Loucy (cell line): ENCODE results near the gene SCAF11.

ENCODE experiments used
- H2AFZ ChIP-seq: fragments of 200-600 bp; sonication (generic); 2 replicates; pipeline ENCODE4 v1.6.0; 2016; ENCODE audit warnings: antibody characterized with exemption, mild to moderate bottlenecking, low read length, moderate library complexity
- H3F3A ChIP-seq: fragments of 200-600 bp; 2 replicates; pipeline ENCODE4 v1.6.0; 2016; ENCODE audit warnings: antibody characterized with exemption, low read depth, mild to moderate bottlenecking
- H3K27me3 ChIP-seq: fragments of 200-600 bp; sonication (generic); 2 replicates; pipeline ENCODE4 v1.6.1; 2014; ENCODE audit warnings: low read length, mild to moderate bottlenecking; ENCODE audit not compliant: insufficient read depth, poor library complexity, severe bottlenecking
- H3K36me3 ChIP-seq: fragments of 200-600 bp; sonication (generic); 2 replicates; pipeline ENCODE4 v1.6.1; 2016; ENCODE audit warnings: low read length; ENCODE audit not compliant: insufficient read depth
- H3K4me1 ChIP-seq: fragments of 200-600 bp; sonication (generic); 2 replicates; pipeline ENCODE4 v1.5.1; 2014; ENCODE audit warnings: low read length, mild to moderate bottlenecking; ENCODE audit not compliant: insufficient read depth, poor library complexity, severe bottlenecking
- H3K4me2 ChIP-seq: fragments of 200-600 bp; sonication (generic); 2 replicates; pipeline ENCODE4 v1.6.0; 2014; ENCODE audit warnings: antibody characterized with exemption, low read length, low read depth, mild to moderate bottlenecking; ENCODE audit not compliant: poor library complexity, severe bottlenecking
- H3K4me3 ChIP-seq: fragments of 200-600 bp; sonication (generic); 2 replicates; pipeline ENCODE4 v1.5.1; 2014; ENCODE audit warnings: low read length, mild to moderate bottlenecking, mixed read lengths; ENCODE audit not compliant: poor library complexity, severe bottlenecking
- H3K79me2 ChIP-seq: fragments of 200-600 bp; sonication (generic); 2 replicates; pipeline ENCODE4 v1.6.1; 2014; ENCODE audit warnings: low read length; ENCODE audit not compliant: insufficient read depth
- H3K9ac ChIP-seq: fragments of 200-600 bp; sonication (generic); 2 replicates; pipeline ENCODE4 v1.6.0; 2014; ENCODE audit warnings: mild to moderate bottlenecking, low read depth, low read length, moderate library complexity; ENCODE audit not compliant: poor library complexity, severe bottlenecking
- H3K9me2 ChIP-seq: fragments of 200-600 bp; sonication (generic); replicated peaks from 2 replicates; pipeline ENCODE4 v1.6.1; 2016; ENCODE audit warnings: low read depth, low read length, mixed read lengths
- H3K9me3 ChIP-seq: fragments of 200-600 bp; sonication (generic); 2 replicates; pipeline ENCODE4 v1.6.1; 2014; ENCODE audit warnings: mild to moderate bottlenecking, antibody characterized with exemption, low read length, low read depth; ENCODE audit not compliant: insufficient read depth
- H4K20me1 ChIP-seq: fragments of 200-600 bp; sonication (generic); 2 replicates; pipeline ENCODE4 v1.6.0; 2014; ENCODE audit warnings: antibody characterized with exemption, low read length, mild to moderate bottlenecking; ENCODE audit not compliant: insufficient read depth, poor library complexity, severe bottlenecking
- EZH2phosphoT487 ChIP-seq: fragments of 200-600 bp; IDR thresholded peaks from 2 replicates; pipeline ENCODE4 v1.6.1; 2018; ENCODE audit warnings: antibody characterized with exemption, mild to moderate bottlenecking, moderate library complexity, borderline replicate concordance
- TF ChIP-seq, protein P1 (sequence below): fragments of 200-600 bp; sonication (generic); conservative IDR thresholded peaks from 2 replicates; pipeline ENCODE4 v1.5.1; 2014; ENCODE audit warnings: mild to moderate bottlenecking, antibody characterized with exemption, low read length

The SCAF11 gene

DNA sequence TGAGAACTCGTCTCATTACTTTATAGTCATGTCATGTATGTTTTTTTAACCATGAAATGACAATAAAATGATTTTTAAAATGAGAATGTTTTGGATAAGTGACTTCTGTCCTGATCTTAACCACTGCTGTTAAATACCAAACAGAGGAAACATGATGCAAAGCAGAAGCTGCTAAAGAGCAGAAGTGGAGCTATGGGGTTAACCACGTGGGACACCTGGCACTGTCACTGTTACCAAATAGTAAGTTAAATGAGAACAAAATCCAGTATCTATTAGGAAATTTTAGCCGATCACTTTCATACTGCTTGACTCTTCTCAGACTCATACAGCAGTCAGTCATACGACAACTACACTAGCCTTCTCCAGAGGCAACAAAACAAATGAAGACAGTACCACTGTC is 82.4 kb downstream of the SCAF11 start:
- H3K36me3 ChIP-seq, result peaks cover 17% of the 10 kb centered on the region; the same call in 1 of the 2 replicates
- H3F3A ChIP-seq, result no peaks in the 10 kb centered on the region
- H3K79me2 ChIP-seq, result no peaks in the 10 kb centered on the region
- no peak overlapping the region for H3K9ac ChIP-seq
- H3K27me3 ChIP-seq, result no peaks in the 10 kb centered on the region
- no peak for TF ChIP-seq EZH2phosphoT487
- TF ChIP-seq, protein P1, sequence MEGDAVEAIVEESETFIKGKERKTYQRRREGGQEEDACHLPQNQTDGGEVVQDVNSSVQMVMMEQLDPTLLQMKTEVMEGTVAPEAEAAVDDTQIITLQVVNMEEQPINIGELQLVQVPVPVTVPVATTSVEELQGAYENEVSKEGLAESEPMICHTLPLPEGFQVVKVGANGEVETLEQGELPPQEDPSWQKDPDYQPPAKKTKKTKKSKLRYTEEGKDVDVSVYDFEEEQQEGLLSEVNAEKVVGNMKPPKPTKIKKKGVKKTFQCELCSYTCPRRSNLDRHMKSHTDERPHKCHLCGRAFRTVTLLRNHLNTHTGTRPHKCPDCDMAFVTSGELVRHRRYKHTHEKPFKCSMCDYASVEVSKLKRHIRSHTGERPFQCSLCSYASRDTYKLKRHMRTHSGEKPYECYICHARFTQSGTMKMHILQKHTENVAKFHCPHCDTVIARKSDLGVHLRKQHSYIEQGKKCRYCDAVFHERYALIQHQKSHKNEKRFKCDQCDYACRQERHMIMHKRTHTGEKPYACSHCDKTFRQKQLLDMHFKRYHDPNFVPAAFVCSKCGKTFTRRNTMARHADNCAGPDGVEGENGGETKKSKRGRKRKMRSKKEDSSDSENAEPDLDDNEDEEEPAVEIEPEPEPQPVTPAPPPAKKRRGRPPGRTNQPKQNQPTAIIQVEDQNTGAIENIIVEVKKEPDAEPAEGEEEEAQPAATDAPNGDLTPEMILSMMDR, result no peak
- H3K4me1 ChIP-seq, result no peaks in the 10 kb centered on the region
- no peak overlapping the region for H3K4me3 ChIP-seq
- H2AFZ ChIP-seq, result no peak overlapping the region
- no peaks in the 10 kb centered on the region for H4K20me1 ChIP-seq
- no peaks in the 10 kb centered on the region for H3K9me3 ChIP-seq
- no peaks in the 10 kb centered on the region for H3K9me2 ChIP-seq
- H3K4me2 ChIP-seq, result no peak overlapping the region

DNA sequence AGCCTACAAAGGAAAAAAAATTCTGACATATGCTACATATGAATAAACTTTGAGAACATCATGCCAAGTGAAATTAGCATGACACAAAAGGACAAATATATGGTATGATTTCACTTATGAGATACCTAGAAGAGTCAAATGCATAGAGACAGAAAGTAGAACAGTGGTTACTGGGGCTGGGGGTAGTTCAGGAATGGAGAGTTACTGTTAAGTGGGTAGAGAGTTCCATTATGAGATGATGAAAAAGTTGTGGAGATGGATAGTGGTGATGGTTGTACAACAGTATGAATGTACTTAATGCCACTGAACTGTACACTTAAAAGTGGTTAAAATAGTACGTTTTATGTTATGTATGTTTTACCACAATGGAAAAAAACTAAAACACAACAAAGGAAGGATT is 92.3 kb downstream of the SCAF11 start:
- Histone ChIP-seq H2AFZ (no peak overlapping the region), H3K27me3 (no peaks in the 10 kb centered on the region), H3K9me3 (no peaks in the 10 kb centered on the region), H3K79me2 (no peaks in the 10 kb centered on the region), H3K9ac (no peak overlapping the region), H3K4me1 (no peaks in the 10 kb centered on the region), H3K4me3 (no peak overlapping the region), H4K20me1 (no peaks in the 10 kb centered on the region), H3F3A (0 out of 2 replicates have a peak, but pooled peaks cover 3% of the 10 kb centered on the region), H3K9me2 (no peaks in the 10 kb centered on the region), H3K4me2 (no peak overlapping the region), H3K36me3 (peaks cover 50% of the 10 kb centered on the region)
- TF ChIP-seq EZH2phosphoT487, result no peak
- TF ChIP-seq, protein P1, result no peak

DNA sequence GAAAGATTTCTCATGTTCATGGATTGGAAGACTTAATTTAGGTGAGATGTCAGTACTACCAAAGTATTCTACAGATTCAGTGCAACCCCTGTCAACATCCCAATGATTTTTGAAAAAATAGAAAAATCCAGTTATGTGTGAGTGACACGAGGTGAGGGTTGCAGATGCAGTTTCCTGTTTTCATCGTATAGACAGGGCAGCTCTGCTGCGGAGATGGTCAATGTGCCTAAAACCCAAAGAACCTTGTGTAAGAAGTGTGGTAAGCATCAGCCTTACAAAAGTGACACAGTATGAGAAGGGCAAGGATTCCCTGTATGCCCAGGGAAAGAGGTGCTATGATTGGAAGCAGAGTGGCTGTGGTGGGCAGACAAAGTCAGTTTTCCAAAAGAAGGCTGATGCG is 94.4 kb downstream of the SCAF11 start:
- H3K9me2 ChIP-seq, result no peaks in the 10 kb centered on the region

More for the DNA sequence above, 94.4 kb downstream of the SCAF11 start:
- Histone ChIP-seq H3K9ac (no peak overlapping the region), H3K79me2 (no peaks in the 10 kb centered on the region), H3K36me3 (peaks cover 64% of the 10 kb centered on the region), H4K20me1 (no peaks in the 10 kb centered on the region), H3K4me3 (no peak overlapping the region), H3K4me1 (no peaks in the 10 kb centered on the region), H2AFZ (no peak overlapping the region), H3K9me3 (no peaks in the 10 kb centered on the region), H3F3A (0 out of 2 replicates have a peak, but pooled peaks cover 3% of the 10 kb centered on the region), H3K4me2 (no peak overlapping the region), H3K27me3 (no peaks in the 10 kb centered on the region)
- TF ChIP-seq EZH2phosphoT487, result no peak
- TF ChIP-seq, protein P1, result no peak
